GM12865 (cell line): ENCODE results near the gene PSMF1.

Experiments
- DNase-seq: peaks from one replicate; pipeline ENCODE4 v3.0.0; 2010; ENCODE audit warnings: low read depth
- H3K4me3 ChIP-seq: 2 replicates; pipeline ENCODE4 v1.5.1; 2011; ENCODE audit warnings: mild to moderate bottlenecking, low read depth, low read length, control low read depth
- TF ChIP-seq, protein P1 (sequence below): IDR thresholded peaks from 2 replicates; pipeline ENCODE4 v1.5.1; 2011; ENCODE audit warnings: low read length, control low read depth, low read depth, inconsistent platforms; ENCODE audit not compliant: insufficient read depth; ENCODE audit errors: missing control alignments

PSMF1 gene

DNA sequence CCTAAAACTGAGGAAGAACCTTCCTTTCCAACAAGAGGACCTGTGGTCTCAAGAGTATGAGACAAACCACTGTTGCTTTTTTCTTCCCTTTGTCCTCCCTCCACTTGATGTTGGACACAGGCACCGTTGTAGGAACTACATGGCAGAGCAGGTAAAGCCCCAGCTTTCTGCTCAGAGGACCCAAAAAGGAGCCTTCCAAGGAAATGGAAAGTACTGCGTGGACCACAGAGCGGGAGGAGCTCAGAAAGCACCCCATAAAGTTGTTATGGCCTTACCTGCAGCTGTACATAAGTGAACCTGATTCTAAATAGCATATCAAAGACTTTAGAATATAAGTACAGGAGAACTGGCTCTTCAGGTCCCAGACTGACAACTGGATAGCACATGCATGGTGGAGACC lies 36.9 kb downstream of the PSMF1 start:
- DNase-seq = no peak
- TF ChIP-seq, protein P1, sequence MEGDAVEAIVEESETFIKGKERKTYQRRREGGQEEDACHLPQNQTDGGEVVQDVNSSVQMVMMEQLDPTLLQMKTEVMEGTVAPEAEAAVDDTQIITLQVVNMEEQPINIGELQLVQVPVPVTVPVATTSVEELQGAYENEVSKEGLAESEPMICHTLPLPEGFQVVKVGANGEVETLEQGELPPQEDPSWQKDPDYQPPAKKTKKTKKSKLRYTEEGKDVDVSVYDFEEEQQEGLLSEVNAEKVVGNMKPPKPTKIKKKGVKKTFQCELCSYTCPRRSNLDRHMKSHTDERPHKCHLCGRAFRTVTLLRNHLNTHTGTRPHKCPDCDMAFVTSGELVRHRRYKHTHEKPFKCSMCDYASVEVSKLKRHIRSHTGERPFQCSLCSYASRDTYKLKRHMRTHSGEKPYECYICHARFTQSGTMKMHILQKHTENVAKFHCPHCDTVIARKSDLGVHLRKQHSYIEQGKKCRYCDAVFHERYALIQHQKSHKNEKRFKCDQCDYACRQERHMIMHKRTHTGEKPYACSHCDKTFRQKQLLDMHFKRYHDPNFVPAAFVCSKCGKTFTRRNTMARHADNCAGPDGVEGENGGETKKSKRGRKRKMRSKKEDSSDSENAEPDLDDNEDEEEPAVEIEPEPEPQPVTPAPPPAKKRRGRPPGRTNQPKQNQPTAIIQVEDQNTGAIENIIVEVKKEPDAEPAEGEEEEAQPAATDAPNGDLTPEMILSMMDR = no peak
- no peak overlapping the region for H3K4me3 ChIP-seq

DNA sequence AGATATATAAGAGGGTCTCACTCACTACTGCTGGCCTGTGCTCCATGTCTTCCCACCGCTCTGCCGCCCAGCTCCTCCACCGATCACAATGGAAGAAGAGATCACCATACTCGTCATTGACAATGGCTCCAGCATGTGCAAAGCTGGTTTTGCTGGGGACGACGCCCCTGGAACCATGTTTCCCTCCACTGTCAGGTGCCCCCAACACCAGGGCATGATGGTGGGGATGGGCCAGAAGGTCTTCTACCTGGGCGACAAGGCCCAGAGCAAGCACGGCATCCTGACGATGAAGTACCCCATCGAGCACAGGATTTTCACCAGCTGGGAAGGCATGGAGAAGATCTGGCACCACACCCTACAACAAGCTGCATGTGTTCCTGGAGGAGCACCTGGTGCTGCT lies 42.1 kb downstream of the PSMF1 start:
- H3K4me3 ChIP-seq = no peak overlapping the region
- no peak for DNase-seq
- TF ChIP-seq, protein P1 = no peak

DNA sequence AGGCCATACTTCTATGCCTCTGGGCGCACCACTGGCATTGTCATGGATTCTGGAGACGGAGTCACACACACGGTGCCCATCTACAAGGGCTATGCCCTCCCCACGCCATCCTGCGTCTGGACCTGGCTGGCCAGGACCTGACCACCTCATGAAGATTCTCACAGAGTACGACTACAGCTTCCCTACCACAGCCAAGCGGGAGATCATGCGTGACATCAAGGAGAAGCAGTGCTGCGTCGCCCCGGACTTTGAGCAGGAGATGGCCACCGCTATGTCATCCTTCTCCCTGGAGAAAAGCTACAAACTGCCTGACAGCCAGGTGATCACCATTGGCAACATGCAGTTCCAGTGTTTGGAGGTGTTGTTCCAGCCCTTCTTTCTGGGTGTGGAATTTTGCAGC lies 42.6 kb downstream of the PSMF1 start:
- TF ChIP-seq, protein P1 = no peak
- no peak for DNase-seq
- H3K4me3 ChIP-seq = no peak overlapping the region

DNA sequence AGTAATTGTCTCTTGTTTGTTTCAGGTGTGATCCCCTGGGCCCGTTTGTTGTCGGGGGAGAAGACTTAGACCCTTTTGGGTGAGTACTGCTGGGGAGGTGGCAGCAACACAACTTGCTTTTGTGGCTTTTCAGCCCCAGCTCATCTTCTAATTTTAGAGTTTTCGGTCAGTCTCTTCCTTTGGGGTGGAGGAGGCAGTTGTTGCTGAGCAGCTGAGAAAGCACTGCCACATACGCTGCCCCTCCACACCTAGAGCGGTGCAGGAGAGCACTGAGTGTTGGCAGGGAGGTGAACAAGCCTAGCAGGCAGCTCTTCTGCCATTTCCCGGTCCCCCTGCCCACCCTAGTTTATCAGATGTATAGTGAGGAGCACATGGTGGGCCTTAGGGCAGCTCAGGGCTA lies 44.7 kb downstream of the PSMF1 start:
- DNase-seq = peak; percentile 50
- TF ChIP-seq, protein P1 = no peak
- H3K4me3 ChIP-seq = no peak overlapping the region

DNA sequence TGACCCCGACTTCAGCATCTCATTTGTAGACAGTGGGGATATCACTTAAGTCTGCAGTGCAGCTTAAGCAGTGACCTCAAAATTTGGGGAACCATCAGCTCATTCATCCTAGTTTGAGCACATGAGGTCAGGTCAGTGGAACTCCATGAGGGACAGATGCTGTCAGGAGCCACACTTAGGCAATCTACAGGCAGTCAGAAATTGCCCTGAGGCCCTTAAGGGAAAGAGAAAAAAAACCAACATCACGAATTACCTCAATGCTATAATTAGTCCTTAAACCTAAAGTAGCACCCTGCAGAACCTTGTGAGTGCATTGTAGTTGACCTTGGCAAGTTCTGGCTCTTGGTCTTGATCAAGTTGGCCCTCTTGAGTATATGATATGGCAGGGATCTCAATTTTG lies 45.3 kb downstream of the PSMF1 start:
- H3K4me3 ChIP-seq = no peak overlapping the region
- TF ChIP-seq, protein P1 = no peak
- no peak for DNase-seq

DNA sequence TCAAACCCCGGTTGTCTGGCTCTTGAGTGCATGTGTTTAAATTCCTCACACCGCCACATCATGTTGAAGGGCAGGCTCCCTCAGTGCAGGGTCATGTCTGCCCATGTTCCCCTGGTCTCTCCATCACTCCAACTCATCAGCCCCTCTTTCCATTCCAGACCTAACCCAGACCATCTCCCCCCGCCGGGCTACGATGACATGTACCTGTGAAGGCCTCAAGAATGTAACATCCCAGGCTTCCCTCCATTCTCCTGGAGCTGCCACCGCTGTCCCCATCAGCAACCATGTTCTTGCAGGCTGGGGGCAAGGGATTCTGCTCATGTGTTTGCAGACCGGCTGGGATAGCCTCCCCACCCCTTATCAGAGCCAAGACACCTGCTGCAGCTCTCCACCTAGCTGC lies 46.5 kb downstream of the PSMF1 start:
- TF ChIP-seq, protein P1 = no peak
- no peak overlapping the region for H3K4me3 ChIP-seq
- DNase-seq = no peak

DNA sequence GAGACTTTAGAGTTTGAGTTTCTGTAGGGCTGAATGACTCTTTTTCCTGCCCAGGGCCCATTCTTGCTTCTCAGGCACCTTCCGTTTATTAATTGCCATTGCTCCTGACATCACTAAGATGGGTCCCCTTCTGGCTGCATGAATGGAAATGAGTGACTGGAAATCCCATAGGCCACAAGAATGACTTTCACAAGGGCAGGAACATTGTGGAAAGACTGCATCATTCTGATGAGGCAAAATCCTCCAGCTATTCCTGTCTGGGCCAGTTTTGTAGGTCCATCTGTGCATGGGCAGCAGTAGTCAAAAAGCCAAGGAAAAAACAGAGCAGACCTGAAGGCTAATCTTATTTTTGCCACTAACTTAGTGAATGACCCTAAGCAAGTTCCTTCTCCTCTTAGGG lies 47.1 kb downstream of the PSMF1 start:
- no peak for DNase-seq
- TF ChIP-seq, protein P1 = no peak

More for the DNA sequence above, 47.1 kb downstream of the PSMF1 start:
- no peak overlapping the region for H3K4me3 ChIP-seq
